Duodenal mucosa (tissue), 2 donors: ENCODE results near the gene SLC24A3.

Experiments
- H3K27ac ChIP-seq: one replicate; pipeline ENCODE4 v1.7.0; 2013; ENCODE audit warnings: low read depth, low read length
- H3K27me3 ChIP-seq, 2 donors: one replicate each; pipeline ENCODE4 v1.7.0; 2013; ENCODE audit warnings: low read length in 2 of 2, control low read depth in 1 of 2; ENCODE audit not compliant: insufficient read depth in 2 of 2, control insufficient read depth in 1 of 2
- H3K36me3 ChIP-seq, 2 donors: one replicate each; pipeline ENCODE4 v1.7.0; 2013; ENCODE audit warnings: low read length in 2 of 2, control low read depth in 1 of 2; ENCODE audit not compliant: insufficient read depth in 2 of 2, control insufficient read depth in 1 of 2
- H3K4me1 ChIP-seq, 2 donors: one replicate each; pipeline ENCODE4 v1.7.0; 2013; ENCODE audit warnings: low read length in 2 of 2, control low read depth in 1 of 2; ENCODE audit not compliant: insufficient read depth in 2 of 2, control insufficient read depth in 1 of 2
- H3K4me3 ChIP-seq, 2 donors: one replicate each; pipeline ENCODE4 v1.7.0; 2013; ENCODE audit warnings: low read length in 2 of 2, low read depth in 1 of 2
- H3K9ac ChIP-seq, 2 donors: one replicate each; pipeline ENCODE4 v1.7.0; 2013; ENCODE audit warnings: low read length in 2 of 2, low read depth in 1 of 2
- H3K9me3 ChIP-seq, 2 donors: one replicate each; pipeline ENCODE4 v1.7.0; 2013; ENCODE audit warnings: low read length in 2 of 2, control low read depth in 1 of 2; ENCODE audit not compliant: control insufficient read depth in 1 of 2

SLC24A3 gene

DNA sequence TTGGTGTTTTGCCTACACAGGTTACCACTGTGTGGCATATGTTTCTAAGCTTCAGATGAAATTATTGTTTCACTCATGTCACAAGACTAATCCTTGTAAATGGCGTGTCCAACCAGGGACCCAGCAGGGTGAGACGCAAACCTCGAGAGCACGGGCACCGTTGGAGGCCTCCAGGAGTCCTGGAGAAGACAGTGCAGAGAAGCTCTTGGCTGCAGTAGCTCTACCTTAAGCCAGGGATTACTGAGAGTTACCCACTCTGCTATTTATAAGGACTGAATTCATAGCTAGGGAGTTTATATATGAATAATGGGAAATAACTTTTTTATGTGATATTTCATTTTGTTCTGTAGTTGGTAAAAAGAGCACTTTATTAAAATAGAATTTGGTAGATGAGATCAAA lies 137.4 kb downstream of the SLC24A3 start:
- no peaks in the 10 kb centered on the region for H3K36me3 ChIP-seq
- H3K9me3 ChIP-seq: no peaks in the 10 kb centered on the region
- no peak overlapping the region for H3K4me3 ChIP-seq
- H3K4me1 ChIP-seq: no peaks in the 10 kb centered on the region
- no peak overlapping the region for H3K9ac ChIP-seq
- H3K27ac ChIP-seq: no peak overlapping the region
- H3K27me3 ChIP-seq: no peaks in the 10 kb centered on the region

- Histone ChIP-seq H3K9ac (no peak overlapping the region), H3K4me1 (no peaks in the 10 kb centered on the region), H3K27me3 (no peaks in the 10 kb centered on the region), H3K4me3 (no peak overlapping the region), H3K9me3 (no peaks in the 10 kb centered on the region), H3K27ac (no peak overlapping the region), H3K36me3 (no peaks in the 10 kb centered on the region)
These were observed 139.1 kb downstream of the SLC24A3 start for GRCh38 chr20:19351542-19351941.

GRCh38 chr20:19354950-19355349 lies 142.5 kb downstream of the SLC24A3 start:
- no peaks in the 10 kb centered on the region for H3K4me1 ChIP-seq
- no peaks in the 10 kb centered on the region for H3K9me3 ChIP-seq
- H3K27ac ChIP-seq: no peak overlapping the region
- no peak overlapping the region for H3K4me3 ChIP-seq
- H3K27me3 ChIP-seq: no peaks in the 10 kb centered on the region
- H3K36me3 ChIP-seq: no peaks in the 10 kb centered on the region
- no peak overlapping the region for H3K9ac ChIP-seq

- no peaks in the 10 kb centered on the region for H3K9me3 ChIP-seq
- no peaks in the 10 kb centered on the region for H3K4me1 ChIP-seq
- no peak overlapping the region for H3K4me3 ChIP-seq
- no peaks in the 10 kb centered on the region for H3K27me3 ChIP-seq
- H3K9ac ChIP-seq: no peak overlapping the region
- H3K27ac ChIP-seq: no peak overlapping the region
- H3K36me3 ChIP-seq: no peaks in the 10 kb centered on the region
These were observed 149.3 kb downstream of the SLC24A3 start for GRCh38 chr20:19361790-19362189.

DNA sequence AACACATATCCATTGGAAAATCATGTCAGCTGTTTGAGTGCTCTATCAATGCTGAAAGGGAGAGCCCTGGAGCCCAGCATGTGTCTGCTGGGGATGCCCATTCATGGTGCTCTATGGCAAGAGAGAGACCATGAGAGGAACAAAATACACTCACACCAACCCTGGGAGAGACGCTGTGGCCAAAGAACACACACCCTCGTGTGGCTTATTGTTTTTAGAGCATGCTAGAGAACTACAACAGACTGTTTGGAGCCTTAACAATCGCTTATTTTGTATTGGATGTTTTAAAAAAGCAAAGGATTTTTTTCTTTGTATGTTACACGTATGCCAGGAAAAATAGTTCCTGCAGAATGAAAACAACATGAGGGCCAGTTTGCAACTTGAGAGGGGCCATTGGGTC lies 151.0 kb downstream of the SLC24A3 start:
- Histone ChIP-seq H3K27ac (no peak overlapping the region), H3K4me1 (no peaks in the 10 kb centered on the region), H3K36me3 (no peaks in the 10 kb centered on the region), H3K4me3 (no peak overlapping the region), H3K9ac (no peak overlapping the region), H3K27me3 (no peaks in the 10 kb centered on the region), H3K9me3 (no peaks in the 10 kb centered on the region)

GRCh38 chr20:19367591-19367990 lies 155.1 kb downstream of the SLC24A3 start:
- no peaks in the 10 kb centered on the region for H3K36me3 ChIP-seq
- no peaks in the 10 kb centered on the region for H3K9me3 ChIP-seq
- H3K27me3 ChIP-seq: no peaks in the 10 kb centered on the region
- H3K4me3 ChIP-seq: no peak overlapping the region
- no peaks in the 10 kb centered on the region for H3K4me1 ChIP-seq
- H3K27ac ChIP-seq: no peak overlapping the region
- H3K9ac ChIP-seq: no peak overlapping the region

- no peak overlapping the region for H3K4me3 ChIP-seq
- H3K4me1 ChIP-seq: no peaks in the 10 kb centered on the region
- no peaks in the 10 kb centered on the region for H3K9me3 ChIP-seq
- H3K27ac ChIP-seq: no peak overlapping the region
- H3K36me3 ChIP-seq: no peaks in the 10 kb centered on the region
- no peaks in the 10 kb centered on the region for H3K27me3 ChIP-seq
- no peak overlapping the region for H3K9ac ChIP-seq
These were observed 155.9 kb downstream of the SLC24A3 start for GRCh38 chr20:19368351-19368750.

DNA sequence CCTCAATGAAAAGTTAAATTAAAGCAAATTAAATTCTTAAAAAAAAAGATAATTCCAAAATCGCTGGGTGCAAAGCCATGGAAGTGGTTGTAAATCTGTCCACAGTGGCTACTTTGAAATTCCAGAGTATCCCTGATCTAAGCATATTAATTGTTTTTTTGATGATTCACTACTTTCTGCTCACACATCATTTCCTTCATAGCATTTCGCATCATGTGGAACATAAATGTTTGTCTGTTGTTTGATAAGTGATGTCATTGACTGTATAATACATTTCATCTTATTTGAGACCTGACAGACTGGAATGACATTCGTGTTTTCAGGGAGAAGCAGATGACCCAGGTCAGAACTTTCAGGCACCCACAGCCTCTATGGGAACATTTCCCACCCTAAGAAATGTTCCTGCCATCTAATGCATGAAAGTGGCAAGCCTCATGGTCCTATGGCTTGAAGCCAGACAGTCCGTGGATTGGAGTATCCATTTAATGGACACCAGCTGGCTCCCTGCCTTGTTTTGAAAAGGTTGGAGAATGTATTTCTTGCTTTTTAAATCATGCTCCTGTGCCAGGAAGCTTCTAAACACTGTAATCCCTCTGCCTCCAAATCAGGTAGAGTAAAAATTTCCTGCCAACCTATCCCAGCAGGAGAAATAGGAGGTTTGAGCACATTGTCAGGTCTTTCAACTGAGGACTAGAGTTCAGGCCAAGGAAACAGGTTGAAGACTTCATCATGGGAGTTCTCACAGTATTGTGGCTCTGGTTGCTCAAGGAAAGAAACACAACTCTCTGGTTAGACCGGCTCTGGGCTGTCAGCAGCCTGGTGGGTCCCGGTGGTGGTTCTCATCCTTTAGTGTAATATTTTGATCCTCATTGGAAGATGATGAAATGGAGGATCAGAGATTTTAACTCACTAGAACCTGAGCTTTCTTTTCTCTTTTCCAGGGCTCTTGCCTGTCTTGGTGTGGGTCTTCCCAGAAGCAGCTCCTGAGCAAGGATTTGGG lies 157.9 kb downstream of the SLC24A3 start:
- Histone ChIP-seq H3K4me1 (no peaks in the 10 kb centered on the region), H3K27me3 (no peaks in the 10 kb centered on the region), H3K9me3 (no peaks in the 10 kb centered on the region), H3K4me3 (no peak overlapping the region), H3K27ac (no peak overlapping the region), H3K36me3 (no peaks in the 10 kb centered on the region), H3K9ac (no peak overlapping the region)

DNA sequence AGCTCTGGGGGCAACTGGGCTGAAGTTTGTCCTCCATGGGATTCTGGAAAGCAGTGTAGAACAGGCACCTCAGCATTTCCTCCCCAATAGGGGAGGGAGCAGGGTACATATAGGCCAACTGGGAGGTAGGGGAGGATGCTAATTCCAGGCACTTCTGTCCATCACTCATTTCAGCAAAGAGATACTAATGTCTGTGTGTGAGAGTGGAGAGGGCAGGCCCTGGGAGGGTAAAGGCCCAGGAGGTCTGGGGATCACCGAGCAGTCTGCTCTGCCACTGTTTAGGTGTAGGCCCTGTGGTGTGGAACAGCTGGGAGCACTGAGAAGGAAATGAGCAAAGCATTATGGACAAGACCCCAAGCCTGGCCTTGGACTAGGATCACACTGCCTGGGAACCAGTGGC lies 158.7 kb downstream of the SLC24A3 start:
- H3K4me1 ChIP-seq: no peaks in the 10 kb centered on the region
- H3K9me3 ChIP-seq: no peaks in the 10 kb centered on the region
- no peak overlapping the region for H3K9ac ChIP-seq
- H3K4me3 ChIP-seq: no peak overlapping the region
- no peaks in the 10 kb centered on the region for H3K36me3 ChIP-seq
- H3K27me3 ChIP-seq: no peaks in the 10 kb centered on the region
- H3K27ac ChIP-seq: no peak overlapping the region

DNA sequence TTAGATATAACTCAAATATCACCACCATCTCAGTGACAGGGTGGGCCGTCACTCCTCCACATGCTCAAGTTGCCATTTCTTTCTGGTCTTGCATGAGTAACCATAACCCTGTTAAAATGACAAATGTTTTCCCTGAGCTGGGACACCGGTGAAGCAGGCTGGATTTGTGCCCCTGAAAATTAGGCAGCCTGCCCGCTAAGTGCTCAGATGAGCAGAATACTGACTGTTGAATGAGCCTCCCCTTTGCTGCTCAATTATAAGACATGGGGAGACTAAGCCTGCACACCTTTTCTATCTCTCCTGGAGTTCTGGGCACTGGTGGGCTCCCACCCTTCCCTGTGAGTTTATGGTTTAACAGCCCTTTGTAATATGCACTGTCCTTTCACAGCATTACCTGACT lies 161.8 kb downstream of the SLC24A3 start:
- H3K4me1 ChIP-seq: no peaks in the 10 kb centered on the region
- no peaks in the 10 kb centered on the region for H3K9me3 ChIP-seq
- no peak overlapping the region for H3K9ac ChIP-seq
- H3K36me3 ChIP-seq: no peaks in the 10 kb centered on the region
- no peak overlapping the region for H3K27ac ChIP-seq
- no peak overlapping the region for H3K4me3 ChIP-seq
- H3K27me3 ChIP-seq: no peaks in the 10 kb centered on the region
